GM12878 (cell line): Measurements from ENCODE around the gene HOXB3. TPM values are rescaled to one million over a fixed set of nuclear protein-coding genes. Genes with fewer than 3 reads are reported as not detected.

Experiments
- ATAC-seq: fragments of 200-7000 bp; cut with Tn5 transposase; 3 replicates; pipeline ENCODE4 v1.9.1; 2020; ENCODE audit warnings: mild to moderate bottlenecking, moderate library complexity
- Bru-seq: library from RNA; stranded (reverse); fragments of 400-500 nt; gene quantifications from one replicate; lab custom pipeline; 2021; lab: Mats Ljungman, UMichigan
- BruChase-seq, 2 experiments: library from RNA; stranded (reverse); fragments of 400-500 nt; gene quantifications; one replicate each; lab custom pipeline; 2021; lab: Mats Ljungman, UMichigan
- BruUV-seq: library from RNA; stranded (reverse); fragments of 400-500 nt; replicated peaks from 2 replicates; lab custom pipeline; 2021; lab: Mats Ljungman, UMichigan
- CTCF ChIA-PET: fragments of 300-600 bp; sonication (Branson Sonifier 250); formaldehyde crosslinking; extraction: SDS; loops from one replicate; lab custom pipeline; 2021; ENCODE audit warnings: inconsistent platforms; lab: Yijun Ruan, JAX
- POLR2A ChIA-PET: fragments of 350-600 bp; formaldehyde crosslinking; extraction: SDS; loops from one replicate; lab custom pipeline; 2021; ENCODE audit warnings: inconsistent platforms; lab: Charles Lee
- RAD21 ChIA-PET: fragments of 300-600 bp; sonication (Branson Sonifier 250); formaldehyde crosslinking; loops from one replicate; lab custom pipeline; 2023; ENCODE audit warnings: antibody characterized with exemption; ENCODE audit not compliant: unreplicated experiment; lab: Charles Lee
- SMC1A ChIA-PET: fragments of 300-600 bp; sonication (Branson Sonifier 250); formaldehyde crosslinking; loops from one replicate; lab custom pipeline; 2023; ENCODE audit not compliant: unreplicated experiment, uncharacterized antibody; lab: Charles Lee
- DNase-seq: peaks from one replicate; pipeline ENCODE4 v3.0.0-alpha.2; 2011; ENCODE audit warnings: low read depth, low spot score
- FAIRE-seq: peaks from 3 replicates; lab custom pipeline; 2011; peaks lifted over from hg19 to GRCh38; lab: Jason Lieb, UNC
- H2AFZ ChIP-seq: 2 replicates; pipeline ENCODE4 v1.6.0; 2011; ENCODE audit warnings: low read depth, low read length, control low read depth; ENCODE audit not compliant: control insufficient read depth
- H3K27ac ChIP-seq: 2 replicates; pipeline ENCODE4 v1.5.1; 2011; ENCODE audit warnings: control low read depth; ENCODE audit not compliant: control insufficient read depth, insufficient read depth
- H3K27me3 ChIP-seq, 2 experiments: replicated peaks in 1 of 2; 2 replicates each; pipeline versions ENCODE4 v1.6.0 to v1.6.1; 2011; ENCODE audit warnings: low read length in 1 of 2; ENCODE audit not compliant: control insufficient read depth in 2 of 2, insufficient read depth in 2 of 2
- H3K36me3 ChIP-seq, 2 experiments: 2 replicates each; pipeline ENCODE4 v1.5.1; 2011; ENCODE audit warnings: low read length in 1 of 2; ENCODE audit not compliant: control insufficient read depth in 2 of 2, insufficient read depth in 2 of 2
- H3K4me1 ChIP-seq: 2 replicates; pipeline ENCODE4 v1.6.1; 2011; ENCODE audit warnings: mild to moderate bottlenecking, low read length, moderate library complexity, mixed read lengths; ENCODE audit not compliant: control insufficient read depth, insufficient read depth
- H3K4me2 ChIP-seq: 2 replicates; pipeline ENCODE4 v1.6.0; 2011; ENCODE audit warnings: control low read depth; ENCODE audit not compliant: control insufficient read depth, insufficient read depth
- H3K4me3 ChIP-seq: fragments of 200-600 bp; sonication (generic); 2 replicates; pipeline ENCODE4 v1.5.1; 2016
- H3K79me2 ChIP-seq: 2 replicates; pipeline ENCODE4 v1.6.0; 2011; ENCODE audit warnings: low read length; ENCODE audit not compliant: control insufficient read depth, insufficient read depth
- H3K9ac ChIP-seq: 2 replicates; pipeline ENCODE4 v1.8.0; 2011; ENCODE audit warnings: low read length, control low read depth, mixed read lengths; ENCODE audit not compliant: control insufficient read depth, insufficient read depth
- H3K9me3 ChIP-seq: replicated peaks from 3 replicates; pipeline ENCODE4 v1.5.1; 2011; ENCODE audit warnings: mild to moderate bottlenecking, low read length; ENCODE audit not compliant: control insufficient read depth, insufficient read depth
- H4K20me1 ChIP-seq: 2 replicates; pipeline ENCODE4 v1.6.0; 2011; ENCODE audit not compliant: control insufficient read depth, insufficient read depth
- WGBS: methylation state at CpG from one replicate; pipeline ENCODE4 v1.1.6; 2016; ENCODE audit warnings: low lambda C conversion rate; ENCODE audit not compliant: insufficient replicate concordance, insufficient coverage; ENCODE audit errors: missing lambda C conversion rate; 5-methylcytosine and 5-hydroxymethylcytosine counted together
- in situ Hi-C: fragments of 300-500 bp; cut with MboI; formaldehyde crosslinking; loops from 9 replicates; pipeline ENCODE4 v1.14.3; 2018; ENCODE audit warnings: mixed read lengths
- intact Hi-C: fragments of 100-400 bp; cut with micrococcal nuclease; formaldehyde crosslinking; loops from one replicate; pipeline ENCODE4 v1.14.2; 2022; ENCODE audit not compliant: unreplicated experiment
- long read RNA-seq, 2 experiments: library from polyadenylated mRNA; unstranded; transcript quantifications; one replicate each; pipeline ENCODE4 v2.0.0, GENCODE V29; 2019 to 2020
- polyA minus RNA-seq, 3 experiments: library from RNA; depleted of rRNA, polyadenylated mRNA; stranded (reverse); fragments of >200 nt; gene quantifications; 2 replicates each; pipeline ENCODE4 v1.2.3, GENCODE V29; 2011
- polyA plus RNA-seq, 11 experiments: library from polyadenylated mRNA; depleted of rRNA in 4 of 11; unstranded in 6 of 11; stranded (reverse) in 5 of 11; fragments of >200 nt; fragmentation: Nextera tagmentation in 4 of 11; fragmentation: Illumina TruSeq in 1 of 11; extraction: Ambion mirVana in 4 of 11; extraction: Trizol in 1 of 11; gene quantifications; 1 replicate in 1 of 11; 2 replicates in 10 of 11; pipeline versions ENCODE4 v1.2.1 to v1.2.3, GENCODE V29; 2011 to 2016; ENCODE audit warnings: inconsistent platforms in 2 of 11, missing spikeins in 2 of 11, low read depth in 1 of 11
- total RNA-seq, 4 experiments: library from RNA; depleted of rRNA in 3 of 4; stranded (reverse); fragments of >200 nt in 3 of 4; fragmentation: Illumina TruSeq in 1 of 4; extraction: Trizol in 1 of 4; gene quantifications; 2 replicates each; pipeline versions ENCODE4 v1.2.1 to v1.2.3, GENCODE V29; 2013 to 2021
- TF ChIP-seq, protein P1 (sequence below): IDR thresholded peaks from 2 replicates; pipeline ENCODE4 v1.6.1; 2011; ENCODE audit warnings: borderline replicate concordance, low read depth, mild to moderate bottlenecking, moderate library complexity, mixed read lengths, low read length; ENCODE audit not compliant: insufficient read depth; ENCODE audit errors: extremely low read length
- TF ChIP-seq, protein P2 (sequence below): IDR thresholded peaks from 2 replicates; pipeline ENCODE4 v1.6.1; 2012; ENCODE audit warnings: low read depth, low read length, improper control_type of control experiment

Gene HOXB3
- total RNA-seq (2013; cell fraction: nucleolus; rRNA removed): 23.2 and 26.2 TPM in 2 replicates
- total RNA-seq (2014; rRNA removed) (2.8 and 4.5 TPM in 2 replicates), total RNA-seq (2014; rRNA removed; fragmentation: Illumina TruSeq; extraction: Trizol) (3.0 and 3.5 TPM in 2 replicates), total RNA-seq (2021) (5.6 and 6.7 TPM in 2 replicates), polyA plus RNA-seq (2011; rRNA removed) (6.4 and 9.1 TPM in 2 replicates), polyA plus RNA-seq (2014; fragmentation: Illumina TruSeq; extraction: Trizol) (4.5 and 4.6 TPM in 2 replicates), polyA plus RNA-seq (2014; fragmentation: Nextera tagmentation; extraction: Ambion mirVana) (under 1 TPM; 0.64 to 0.91 TPM), polyA plus RNA-seq (2014; rRNA removed) (7.7 and 8.3 TPM in 2 replicates), polyA plus RNA-seq (2016; fragmentation: Nextera tagmentation; extraction: Ambion mirVana) (under 1 TPM; 0.19 to 0.76 TPM), polyA minus RNA-seq (2011; rRNA and poly(A)+ RNA removed) (1.2 and 2.0 TPM in 2 replicates), Bru-seq, nascent RNA (percentile 61 among the genes with signal in this experiment), BruChase-seq, experiment 1, labeled RNA remaining after a 6-hour chase (percentile 74 among the genes with signal in this experiment), BruChase-seq, experiment 2, labeled RNA remaining after a 2-hour chase (percentile 75 among the genes with signal in this experiment)
- polyA plus RNA-seq (2011; ENCODE audit: low read depth): 2.1 TPM
- polyA plus RNA-seq (2011; cell fraction: cytosol; rRNA removed): 4.0 and 4.7 TPM in 2 replicates
- polyA plus RNA-seq (2011; cell fraction: nucleus; rRNA removed): 35.2 and 38.0 TPM in 2 replicates
- 3.2 and 3.9 TPM in 2 replicates for polyA plus RNA-seq (2012)
- 1.5 and 1.6 TPM in 2 replicates for polyA minus RNA-seq (2011; cell fraction: cytosol; rRNA and poly(A)+ RNA removed)
- polyA minus RNA-seq (2011; cell fraction: nucleus; rRNA and poly(A)+ RNA removed): 7.1 and 7.3 TPM in 2 replicates
- long read RNA-seq, experiment 1: 0 reads
- long read RNA-seq, experiment 2, partial matches to known transcripts: 0 of 4 reads
- long read RNA-seq, experiment 2, other reads (novel, unspliced or antisense): 4 of 4 reads

DNA sequence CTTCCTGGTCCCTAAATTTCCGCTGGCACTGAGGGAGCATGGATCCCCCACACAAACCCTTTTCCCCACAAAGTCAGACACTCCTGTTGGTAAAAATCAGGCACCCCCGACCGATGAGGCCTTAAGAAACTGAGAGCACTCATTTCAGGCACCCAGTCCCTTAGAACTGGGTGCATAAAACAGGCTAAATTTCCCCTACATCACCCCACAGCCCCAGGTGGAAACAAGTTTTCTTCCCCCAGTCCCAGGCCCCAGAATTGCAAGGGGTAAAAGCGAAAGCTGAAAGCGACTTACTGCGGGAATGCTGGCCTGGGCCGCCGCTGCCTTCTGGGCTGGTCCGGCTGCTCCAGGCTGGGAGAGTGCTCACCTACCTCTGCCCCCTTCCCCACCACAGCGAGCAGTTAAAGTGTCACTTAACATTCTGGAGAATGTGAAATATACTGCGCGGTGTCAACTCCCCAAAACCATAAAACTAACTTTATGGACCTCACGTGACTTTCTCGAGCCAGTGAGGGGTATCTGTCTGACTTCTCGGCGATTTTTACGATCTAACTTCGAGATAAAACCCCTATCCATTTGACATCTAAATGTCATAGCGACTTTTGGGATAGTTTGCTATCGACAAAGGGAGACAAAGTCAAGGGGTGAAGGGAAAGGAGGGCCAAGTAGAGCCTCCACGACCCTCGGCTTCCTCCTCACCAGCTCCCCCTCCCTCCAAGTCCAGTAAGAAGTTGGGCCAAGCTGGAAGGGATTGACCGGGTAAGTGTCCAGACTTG, at the start of gene HOXB3:
HOXB3 (minus strand) TSS at position 411 of the 776 bp plus-strand sequence. CDS start 37,767 bp downstream, outside the sequence.
- H3K36me3 ChIP-seq: no peaks in the 10 kb centered on the region
- peak within 1 kb of the TSS; percentile 17; the same call in 1 of the 2 replicates for H3K4me2 ChIP-seq
- H4K20me1 ChIP-seq: no peaks in the 10 kb centered on the region
- no peak within 1 kb of the TSS for H2AFZ ChIP-seq
- H3K27ac ChIP-seq: no peak within 1 kb of the TSS
- no peak within 1 kb of the TSS for H3K9ac ChIP-seq
- intact Hi-C loops: no loop called here
- no peaks in the 10 kb centered on the region for H3K9me3 ChIP-seq
- ATAC-seq (no peak), FAIRE-seq (no peak)
- H3K4me1 ChIP-seq: no peaks in the 10 kb centered on the region
- ChIA-PET RAD21 (interaction anchor here (1.0 to 3.4 kb wide), 9 partner anchors 23 to 510 kb away, joined by 3 to 21 read pairs (median 5); no protein-coding TSS in a partner anchor), CTCF (interaction anchor here (0.8 to 4.8 kb wide), 6 partner anchors 11 to 540 kb away, joined by 3 to 113 read pairs (median 4); no protein-coding TSS in a partner anchor), POLR2A (interaction anchor here (0.6 kb wide), 2 partner anchors 503 to 512 kb away, joined by 3 read pairs; no protein-coding TSS in a partner anchor), SMC1A (interaction anchor here (1.0 to 3.0 kb wide), 3 partner anchors 254 to 324 kb away, joined by 3 to 23 read pairs (median 4); no protein-coding TSS in a partner anchor)
- peak within 1 kb of the TSS; percentile 13; the same call in 1 of the 2 replicates for H3K4me3 ChIP-seq
- H3K27me3 ChIP-seq: peaks cover 0 to 8% of the 10 kb centered on the region in 2 experiments; a peak in 3 of 4 replicates
- in situ Hi-C loops: no loop called here
- no TSS peak for BruUV-seq
- TF ChIP-seq, protein P1, sequence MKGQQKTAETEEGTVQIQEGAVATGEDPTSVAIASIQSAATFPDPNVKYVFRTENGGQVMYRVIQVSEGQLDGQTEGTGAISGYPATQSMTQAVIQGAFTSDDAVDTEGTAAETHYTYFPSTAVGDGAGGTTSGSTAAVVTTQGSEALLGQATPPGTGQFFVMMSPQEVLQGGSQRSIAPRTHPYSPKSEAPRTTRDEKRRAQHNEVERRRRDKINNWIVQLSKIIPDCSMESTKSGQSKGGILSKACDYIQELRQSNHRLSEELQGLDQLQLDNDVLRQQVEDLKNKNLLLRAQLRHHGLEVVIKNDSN: peak; percentile 12
- TF ChIP-seq, protein P2, sequence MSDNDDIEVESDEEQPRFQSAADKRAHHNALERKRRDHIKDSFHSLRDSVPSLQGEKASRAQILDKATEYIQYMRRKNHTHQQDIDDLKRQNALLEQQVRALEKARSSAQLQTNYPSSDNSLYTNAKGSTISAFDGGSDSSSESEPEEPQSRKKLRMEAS: no peak
- TF ChIP-seq, all 136 proteins: peak for 1
- no peak for DNase-seq
- no peaks in the 10 kb centered on the region for H3K79me2 ChIP-seq
- WGBS: 54% methylated on average over 23 of the region's 23 CpGs
